ENCODE results near the gene KIF7. TPM values are rescaled to one million over a fixed set of nuclear protein-coding genes. Genes with fewer than 3 reads are reported as not detected.

KIF7 gene
- total RNA-seq, 3 donors from 2014 or later (not counting 1 experiment from before 2014, with no cell fraction given), result 0.93 to 3.6 (median 1.6) TPM

- no peak overlapping the region for H3K4me3 Mint-ChIP-seq
- H3K9me3 ChIP-seq (ENCODE audit: control insufficient read depth, insufficient read depth, low read length), result peaks cover 3% of the 10 kb centered on the region
- H3K27me3 Mint-ChIP-seq (ENCODE audit: low read depth in 2 of 2), result no peaks in the 10 kb centered on the region
- H3K4me1 Mint-ChIP-seq, result no peaks in the 10 kb centered on the region
- no peaks in the 10 kb centered on the region for H3K4me1 ChIP-seq (ENCODE audit: control insufficient read depth, insufficient read depth, low read length)
- peaks cover 4 to 10% of the 10 kb centered on the region in 2 donors for H3K9me3 Mint-ChIP-seq
- H3K36me3 ChIP-seq (ENCODE audit: control insufficient read depth, insufficient read depth, low read length), result no peaks in the 10 kb centered on the region
- TF ChIP-seq CTCF (IDR thresholded peaks at IDR 0.05), result no peak
- intact Hi-C loops (cut with micrococcal nuclease), result no loop called here
- H3K27me3 ChIP-seq (ENCODE audit: control insufficient read depth, insufficient read depth, low read length), result no peaks in the 10 kb centered on the region
- ATAC-seq (no peak), DNase-seq (no peak)
- no peak overlapping the region for H3K27ac ChIP-seq (ENCODE audit: low read length)
- 89% methylated on average over 4 of the region's 4 CpGs for WGBS (ENCODE audit: insufficient coverage)
- H3K4me3 ChIP-seq (ENCODE audit: low read length), result no peak overlapping the region
- peaks cover 11% of the 10 kb centered on the region for H3K36me3 Mint-ChIP-seq
- H3K27ac Mint-ChIP-seq, result no peak overlapping the region
Measured at GRCh38 chr15:89616228-89616627, 39.0 kb downstream of the KIF7 start.

GRCh38 chr15:89615135-89615534 lies 40.1 kb downstream of the KIF7 start:
- no peak overlapping the region for H3K27ac Mint-ChIP-seq
- H3K4me1 ChIP-seq (ENCODE audit: control insufficient read depth, insufficient read depth, low read length), result no peaks in the 10 kb centered on the region

GRCh38 chr15:89614164-89614563 lies 41.1 kb downstream of the KIF7 start:
- no peaks in the 10 kb centered on the region for H3K27me3 Mint-ChIP-seq (ENCODE audit: low read depth in 2 of 2)
- Histone ChIP-seq H3K27me3 (ENCODE audit: control insufficient read depth, insufficient read depth, low read length) (no peaks in the 10 kb centered on the region), H3K4me3 (ENCODE audit: low read length) (no peak overlapping the region), H3K36me3 (ENCODE audit: control insufficient read depth, insufficient read depth, low read length) (no peaks in the 10 kb centered on the region), H3K27ac (ENCODE audit: low read length) (no peak overlapping the region), H3K4me1 (ENCODE audit: control insufficient read depth, insufficient read depth, low read length) (no peaks in the 10 kb centered on the region), H3K9me3 (ENCODE audit: control insufficient read depth, insufficient read depth, low read length) (peaks cover 3% of the 10 kb centered on the region)
- WGBS (ENCODE audit: insufficient coverage), result 93% methylated on average over 1 of the region's 1 CpG
- TF ChIP-seq CTCF (IDR thresholded peaks at IDR 0.05), result no peak
- intact Hi-C loops (cut with micrococcal nuclease), result no loop called here
- H3K4me1 Mint-ChIP-seq, result no peaks in the 10 kb centered on the region
- no peak overlapping the region for H3K27ac Mint-ChIP-seq
- no peak for DNase-seq
- H3K4me3 Mint-ChIP-seq, result no peak overlapping the region
- no peak for ATAC-seq
- peaks cover 4 to 10% of the 10 kb centered on the region in 2 donors for H3K9me3 Mint-ChIP-seq
- peaks cover 11% of the 10 kb centered on the region for H3K36me3 Mint-ChIP-seq

More at GRCh38 chr15:89615135-89615534, 40.1 kb downstream of the KIF7 start:
- Histone ChIP-seq H3K36me3 (ENCODE audit: control insufficient read depth, insufficient read depth, low read length) (no peaks in the 10 kb centered on the region), H3K4me3 (ENCODE audit: low read length) (no peak overlapping the region), H3K27ac (ENCODE audit: low read length) (no peak overlapping the region), H3K27me3 (ENCODE audit: control insufficient read depth, insufficient read depth, low read length) (no peaks in the 10 kb centered on the region), H3K9me3 (ENCODE audit: control insufficient read depth, insufficient read depth, low read length) (peaks cover 3% of the 10 kb centered on the region)
- Mint-ChIP-seq H3K4me1 (no peaks in the 10 kb centered on the region), H3K9me3 (peaks cover 4 to 10% of the 10 kb centered on the region in 2 donors), H3K36me3 (peaks cover 11% of the 10 kb centered on the region), H3K27me3 (ENCODE audit: low read depth in 2 of 2) (no peaks in the 10 kb centered on the region), H3K4me3 (no peak overlapping the region)
- intact Hi-C loops (cut with micrococcal nuclease), result no loop called here
- TF ChIP-seq CTCF (IDR thresholded peaks at IDR 0.05), result no peak
- 100% methylated on average over 1 of the region's 1 CpG for WGBS (ENCODE audit: insufficient coverage)
- ATAC-seq (no peak), DNase-seq (no peak)

GRCh38 chr15:89613031-89613430 lies 42.2 kb downstream of the KIF7 start:
- H3K9me3 ChIP-seq (ENCODE audit: control insufficient read depth, insufficient read depth, low read length), result peaks cover 3% of the 10 kb centered on the region
- H3K27me3 Mint-ChIP-seq (ENCODE audit: low read depth in 2 of 2), result no peaks in the 10 kb centered on the region
- TF ChIP-seq CTCF (IDR thresholded peaks at IDR 0.05), result no peak
- DNase-seq (no peak), ATAC-seq (no peak)
- H3K36me3 Mint-ChIP-seq, result peaks cover 11% of the 10 kb centered on the region
- intact Hi-C loops (cut with micrococcal nuclease), result no loop called here
- H3K4me3 ChIP-seq (ENCODE audit: low read length), result no peak overlapping the region
- no peak overlapping the region for H3K27ac Mint-ChIP-seq
- no peak overlapping the region for H3K27ac ChIP-seq (ENCODE audit: low read length)
- no peaks in the 10 kb centered on the region for H3K4me1 Mint-ChIP-seq
- H3K36me3 ChIP-seq (ENCODE audit: control insufficient read depth, insufficient read depth, low read length), result no peaks in the 10 kb centered on the region
- WGBS (ENCODE audit: insufficient coverage), result 100% methylated on average over 1 of the region's 2 CpGs
- no peaks in the 10 kb centered on the region for H3K4me1 ChIP-seq (ENCODE audit: control insufficient read depth, insufficient read depth, low read length)
- H3K4me3 Mint-ChIP-seq, result no peak overlapping the region
- H3K27me3 ChIP-seq (ENCODE audit: control insufficient read depth, insufficient read depth, low read length), result no peaks in the 10 kb centered on the region
- H3K9me3 Mint-ChIP-seq, result peaks cover 4 to 10% of the 10 kb centered on the region in 2 donors

All from natural killer cell (primary cell).